ENCODE measurements around the gene HRH3. TPM values are rescaled to one million over a fixed set of nuclear protein-coding genes. Genes with fewer than 3 reads are reported as not detected.

Gene HRH3
- total and polyA plus RNA-seq, 9 donors = not detected

GRCh38 chr20:62215020-62215990, 4.8 kb downstream of the HRH3 start:
- DNase-seq = no peak
- 75 to 78% (median 75%) methylated on average over 29 of the region's 29 CpGs for WGBS, 3 donors
- H3K36me3 ChIP-seq = no peaks in the 10 kb centered on the region
- H3K4me1 ChIP-seq (ENCODE audit: insufficient read depth) = peaks cover 2% of the 10 kb centered on the region
- no peak overlapping the region for H3K27ac ChIP-seq
- intact Hi-C loops (cut with DNase I) = no loop called here
- TF ChIP-seq EP300 (IDR thresholded peaks at IDR 0.05) = no peak
- TF ChIP-seq, protein P1, sequence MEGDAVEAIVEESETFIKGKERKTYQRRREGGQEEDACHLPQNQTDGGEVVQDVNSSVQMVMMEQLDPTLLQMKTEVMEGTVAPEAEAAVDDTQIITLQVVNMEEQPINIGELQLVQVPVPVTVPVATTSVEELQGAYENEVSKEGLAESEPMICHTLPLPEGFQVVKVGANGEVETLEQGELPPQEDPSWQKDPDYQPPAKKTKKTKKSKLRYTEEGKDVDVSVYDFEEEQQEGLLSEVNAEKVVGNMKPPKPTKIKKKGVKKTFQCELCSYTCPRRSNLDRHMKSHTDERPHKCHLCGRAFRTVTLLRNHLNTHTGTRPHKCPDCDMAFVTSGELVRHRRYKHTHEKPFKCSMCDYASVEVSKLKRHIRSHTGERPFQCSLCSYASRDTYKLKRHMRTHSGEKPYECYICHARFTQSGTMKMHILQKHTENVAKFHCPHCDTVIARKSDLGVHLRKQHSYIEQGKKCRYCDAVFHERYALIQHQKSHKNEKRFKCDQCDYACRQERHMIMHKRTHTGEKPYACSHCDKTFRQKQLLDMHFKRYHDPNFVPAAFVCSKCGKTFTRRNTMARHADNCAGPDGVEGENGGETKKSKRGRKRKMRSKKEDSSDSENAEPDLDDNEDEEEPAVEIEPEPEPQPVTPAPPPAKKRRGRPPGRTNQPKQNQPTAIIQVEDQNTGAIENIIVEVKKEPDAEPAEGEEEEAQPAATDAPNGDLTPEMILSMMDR (IDR thresholded peaks at IDR 0.05) = no peak
- TF ChIP-seq POLR2A (IDR thresholded peaks at IDR 0.05) = no peak
- no peak overlapping the region for H3K4me3 ChIP-seq
- H3K9me3 ChIP-seq = no peaks in the 10 kb centered on the region
- peaks cover 2% of the 10 kb centered on the region for H3K27me3 ChIP-seq

GRCh38 chr20:62214067-62214466, 6.0 kb downstream of the HRH3 start:
- intact Hi-C loops (cut with DNase I) = no loop called here
- Histone ChIP-seq H3K4me1 (ENCODE audit: insufficient read depth) (no peaks in the 10 kb centered on the region), H3K4me3 (no peak overlapping the region), H3K27me3 (no peaks in the 10 kb centered on the region), H3K36me3 (no peaks in the 10 kb centered on the region), H3K27ac (no peak overlapping the region), H3K9me3 (no peaks in the 10 kb centered on the region)
- 37 to 50% (median 50%) methylated on average over 12 of the region's 12 CpGs for WGBS, 3 donors
- TF ChIP-seq EP300 (IDR thresholded peaks at IDR 0.05) (no peak), POLR2A (IDR thresholded peaks at IDR 0.05) (no peak)
- TF ChIP-seq, protein P1 (IDR thresholded peaks at IDR 0.05) = no peak
- no peak for DNase-seq

GRCh38 chr20:62212299-62212698, 7.8 kb downstream of the HRH3 start:
- WGBS, 3 donors = 21 to 37% (median 26%) methylated on average over 10 of the region's 10 CpGs
- Histone ChIP-seq H3K4me1 (ENCODE audit: insufficient read depth) (no peaks in the 10 kb centered on the region), H3K27ac (no peak overlapping the region), H3K4me3 (no peak overlapping the region), H3K36me3 (no peaks in the 10 kb centered on the region), H3K9me3 (no peaks in the 10 kb centered on the region), H3K27me3 (no peaks in the 10 kb centered on the region)
- intact Hi-C loops (cut with DNase I) = no loop called here
- no peak for DNase-seq
- TF ChIP-seq EP300 (IDR thresholded peaks at IDR 0.05) (no peak), POLR2A (IDR thresholded peaks at IDR 0.05) (no peak)
- TF ChIP-seq, protein P1 (IDR thresholded peaks at IDR 0.05) = no peak

- Histone ChIP-seq H3K4me1 (ENCODE audit: insufficient read depth) (no peaks in the 10 kb centered on the region), H3K36me3 (no peaks in the 10 kb centered on the region), H3K9me3 (no peaks in the 10 kb centered on the region), H3K27ac (no peak overlapping the region), H3K27me3 (no peaks in the 10 kb centered on the region), H3K4me3 (no peak overlapping the region)
- no peak for DNase-seq
- intact Hi-C loops (cut with DNase I) = no loop called here
- 62 to 68% (median 62%) methylated on average over 5 to 9 of the region's 9 CpGs for WGBS, 3 donors
- TF ChIP-seq EP300 (IDR thresholded peaks at IDR 0.05) (no peak), POLR2A (IDR thresholded peaks at IDR 0.05) (no peak)
- TF ChIP-seq, protein P1 (IDR thresholded peaks at IDR 0.05) = no peak
These were observed 8.2 kb downstream of the HRH3 start for GRCh38 chr20:62211769-62212288.

Measured in ovary (tissue), 9 donors.